KMS-11 (cell line): Measurements from ENCODE around the gene RTTN.

Experiments used
- H2AFZ ChIP-seq: fragments of 200-600 bp; sonication (generic); 2 replicates; pipeline ENCODE4 v1.6.1; 2016; ENCODE audit warnings: antibody characterized with exemption, mixed run types, low read depth
- H3K27ac ChIP-seq: fragments of 200-600 bp; sonication (generic); 2 replicates; pipeline ENCODE4 v1.6.1; 2016; ENCODE audit warnings: mild to moderate bottlenecking, mixed run types
- H3K27me3 ChIP-seq: fragments of 200-600 bp; sonication (generic); 2 replicates; pipeline ENCODE4 v1.6.1; 2017; ENCODE audit warnings: mild to moderate bottlenecking, low read depth, mixed run types, moderate library complexity; ENCODE audit not compliant: insufficient read depth
- H3K36me3 ChIP-seq: fragments of 200-600 bp; sonication (generic); 2 replicates; pipeline ENCODE4 v1.6.1; 2017; ENCODE audit warnings: mild to moderate bottlenecking, mixed run types; ENCODE audit not compliant: insufficient read depth
- H3K4me1 ChIP-seq: fragments of 200-600 bp; sonication (generic); 2 replicates; pipeline ENCODE4 v1.6.1; 2016; ENCODE audit warnings: mild to moderate bottlenecking, low read depth, mixed run types; ENCODE audit not compliant: poor library complexity, severe bottlenecking
- H3K4me2 ChIP-seq: fragments of 200-600 bp; sonication (generic); 2 replicates; pipeline ENCODE4 v1.7.0; 2016; ENCODE audit warnings: mild to moderate bottlenecking, mixed run types
- H3K4me3 ChIP-seq: fragments of 200-600 bp; sonication (generic); IDR thresholded peaks from 2 replicates; pipeline ENCODE4 v1.6.1; 2017; ENCODE audit warnings: low read depth, low read length, mixed read lengths; ENCODE audit not compliant: insufficient read depth
- H3K79me2 ChIP-seq: fragments of 200-600 bp; sonication (generic); 2 replicates; pipeline ENCODE4 v1.6.1; 2016; ENCODE audit warnings: low read depth, mixed run types; ENCODE audit not compliant: insufficient read depth
- H3K9ac ChIP-seq: fragments of 200-600 bp; sonication (generic); 2 replicates; pipeline ENCODE4 v1.6.1; 2016; ENCODE audit warnings: mild to moderate bottlenecking, mixed run types
- H4K20me1 ChIP-seq: fragments of 200-600 bp; sonication (generic); 2 replicates; pipeline ENCODE4 v1.6.1; 2016; ENCODE audit warnings: mild to moderate bottlenecking, mixed run types; ENCODE audit not compliant: insufficient read depth
- CTCF ChIP-seq: fragments of 200-600 bp; sonication (generic); conservative IDR thresholded peaks from 2 replicates; pipeline ENCODE4 v1.6.1; 2017; ENCODE audit warnings: low read depth, mild to moderate bottlenecking, antibody characterized with exemption, low read length, moderate library complexity, mixed read lengths

Gene RTTN

GRCh38 chr18:70126832-70127231 is 78.7 kb downstream of the RTTN start:
- H3K4me2 ChIP-seq = no peak overlapping the region
- no peaks in the 10 kb centered on the region for H3K79me2 ChIP-seq
- H3K27ac ChIP-seq = no peak overlapping the region
- peaks cover 9% of the 10 kb centered on the region for H3K4me1 ChIP-seq
- H3K36me3 ChIP-seq = peaks cover 14% of the 10 kb centered on the region; the same call in 1 of the 2 replicates
- H2AFZ ChIP-seq = no peak overlapping the region
- no peak for TF ChIP-seq CTCF
- no peaks in the 10 kb centered on the region for H4K20me1 ChIP-seq
- H3K27me3 ChIP-seq = no peaks in the 10 kb centered on the region
- H3K9ac ChIP-seq = no peak overlapping the region
- H3K4me3 ChIP-seq = no peak overlapping the region

GRCh38 chr18:70124139-70124538 is 81.3 kb downstream of the RTTN start:
- Histone ChIP-seq H3K27ac (no peak overlapping the region), H3K27me3 (no peaks in the 10 kb centered on the region), H3K4me3 (no peak overlapping the region), H3K4me2 (no peak overlapping the region), H3K4me1 (peaks cover 7% of the 10 kb centered on the region), H4K20me1 (no peaks in the 10 kb centered on the region), H3K79me2 (no peaks in the 10 kb centered on the region), H3K36me3 (peaks cover 11% of the 10 kb centered on the region; the same call in 1 of the 2 replicates), H3K9ac (no peak overlapping the region), H2AFZ (no peak overlapping the region)
- TF ChIP-seq CTCF = no peak

GRCh38 chr18:70121842-70122241 is 83.6 kb downstream of the RTTN start:
- no peak overlapping the region for H2AFZ ChIP-seq
- H3K4me3 ChIP-seq = no peak overlapping the region
- H3K27ac ChIP-seq = no peak overlapping the region
- peaks cover 5% of the 10 kb centered on the region; the same call in 1 of the 2 replicates for H3K36me3 ChIP-seq
- H3K79me2 ChIP-seq = no peaks in the 10 kb centered on the region
- no peaks in the 10 kb centered on the region for H4K20me1 ChIP-seq
- H3K4me2 ChIP-seq = no peak overlapping the region
- TF ChIP-seq CTCF = no peak
- no peaks in the 10 kb centered on the region for H3K27me3 ChIP-seq
- H3K9ac ChIP-seq = no peak overlapping the region
- peaks cover 11% of the 10 kb centered on the region for H3K4me1 ChIP-seq

- Histone ChIP-seq H3K79me2 (no peaks in the 10 kb centered on the region), H2AFZ (no peak overlapping the region), H3K4me2 (no peak overlapping the region), H3K4me1 (peaks cover 7% of the 10 kb centered on the region), H3K4me3 (no peak overlapping the region), H3K27me3 (no peaks in the 10 kb centered on the region), H3K9ac (no peak overlapping the region; the same call in 1 of the 2 replicates), H3K27ac (no peak overlapping the region), H3K36me3 (peaks cover 12% of the 10 kb centered on the region; the same call in 1 of the 2 replicates), H4K20me1 (no peaks in the 10 kb centered on the region)
- no peak for TF ChIP-seq CTCF
These were observed 88.5 kb downstream of the RTTN start for GRCh38 chr18:70116949-70117348.
